ENCODE measurements around the gene SLC41A3. TPM values are rescaled to one million over a fixed set of nuclear protein-coding genes. Genes with fewer than 3 reads are reported as not detected.

SLC41A3 gene
- total and polyA plus RNA-seq, 2 of the 8 experiments (the other 6 are each of a cell fraction or from before 2014, with no cell fraction given): 30.2 to 56.4 TPM

- TF ChIP-seq SUZ12 (IDR thresholded peaks at IDR 0.05; ENCODE audit: low read length) (no peak), SP2 (IDR thresholded peaks at IDR 0.05; ENCODE audit: low read length) (no peak), TCF12 (IDR thresholded peaks at IDR 0.05; ENCODE audit: low read depth, low read length) (no peak), KDM1A (IDR thresholded peaks at IDR 0.05; ENCODE audit: borderline replicate concordance, low read length) (no peak), SIN3A (conservative IDR thresholded peaks at IDR 0.05 in 1 of 2, IDR thresholded peaks at IDR 0.05 in 1 of 2; ENCODE audit: low read depth in 1 of 2, low read length in 2 of 2) (no peak), RFX5 (IDR thresholded peaks at IDR 0.05; ENCODE audit: borderline replicate concordance, low read depth, low read length) (no peak), FOSL1 (IDR thresholded peaks at IDR 0.05; ENCODE audit: insufficient read depth, low read depth, low read length) (no peak)
Measured at GRCh38 chr3:125960066-125960424, 123.9 kb downstream of the SLC41A3 start (continued).
